Panc1 (cell line): Measurements from ENCODE around the gene BOK. TPM values are rescaled to one million over a fixed set of nuclear protein-coding genes. Genes with fewer than 3 reads are reported as not detected.
A peak's percentile ranks its signal among the peaks of the same experiment; 100 is the strongest.

Experiments used
- ATAC-seq: fragments of 200-7000 bp; cut with Tn5 transposase; 2 replicates; pipeline ENCODE4 v1.9.1; 2020; ENCODE audit warnings: mild to moderate bottlenecking, moderate library complexity
- BruUV-seq: library from RNA; stranded (reverse); fragments of 400-500 nt; replicated peaks from 2 replicates; lab custom pipeline; 2021; lab: Mats Ljungman, UMichigan
- CTCF ChIA-PET: fragments of 300-600 bp; sonication (Branson Sonifier 250); formaldehyde crosslinking; loops from one replicate; lab custom pipeline; 2022; ENCODE audit warnings: antibody characterized with exemption; lab: Charles Lee
- POLR2A ChIA-PET: fragments of 300-600 bp; sonication (Branson Sonifier 250); formaldehyde crosslinking; loops from one replicate; lab custom pipeline; 2022; ENCODE audit warnings: antibody characterized with exemption; lab: Charles Lee
- DNase-seq: peaks from one replicate; pipeline ENCODE4 v3.0.0-alpha.2; 2010; ENCODE audit warnings: low read depth, low spot score
- H3K27ac ChIP-seq: 2 replicates; pipeline ENCODE4 v1.5.1; 2011; ENCODE audit warnings: mild to moderate bottlenecking, low read length, inconsistent platforms
- H3K27me3 ChIP-seq: fragments of 200-500 bp; sonication (Bioruptor generic); 2 replicates; pipeline ENCODE4 v1.6.0; 2014; ENCODE audit warnings: low read length, inconsistent platforms; ENCODE audit not compliant: control insufficient read depth, insufficient read depth
- H3K36me3 ChIP-seq: fragments of 200-500 bp; sonication (Bioruptor generic); 2 replicates; pipeline ENCODE4 v1.5.1; 2014; ENCODE audit warnings: inconsistent platforms, mild to moderate bottlenecking, low read length, moderate library complexity; ENCODE audit not compliant: control insufficient read depth, insufficient read depth
- H3K4me1 ChIP-seq: 2 replicates; pipeline ENCODE4 v1.5.1; 2011; ENCODE audit warnings: inconsistent platforms, mild to moderate bottlenecking, low read length, moderate library complexity; ENCODE audit not compliant: control insufficient read depth, insufficient read depth
- H3K4me3 ChIP-seq, 2 experiments: 2 replicates each; pipeline ENCODE4 v1.5.1; 2011 to 2012; ENCODE audit warnings: low read depth in 2 of 2, low read length in 2 of 2, mild to moderate bottlenecking in 2 of 2, inconsistent platforms in 1 of 2, moderate library complexity in 1 of 2
- H3K9me3 ChIP-seq: fragments of 200-500 bp; sonication (Bioruptor generic); 2 replicates; pipeline ENCODE4 v1.5.1; 2014; ENCODE audit warnings: low read depth, mild to moderate bottlenecking, inconsistent platforms, low read length, moderate library complexity; ENCODE audit not compliant: control insufficient read depth, insufficient read depth
- CTCF ChIP-seq: fragments of 450-650 bp; IDR thresholded peaks from 2 replicates; pipeline ENCODE4 v1.5.1; 2017; ENCODE audit warnings: mild to moderate bottlenecking
- POLR2AphosphoS5 ChIP-seq: IDR thresholded peaks from 2 replicates; pipeline ENCODE4 v1.6.1; 2012; ENCODE audit warnings: mild to moderate bottlenecking, low read depth, low read length, moderate library complexity
- REST ChIP-seq, 2 experiments: IDR thresholded peaks; 2 replicates each; pipeline ENCODE4 v1.6.1; 2011 to 2012; ENCODE audit warnings: low read depth in 2 of 2, control low read depth in 1 of 2, low read length in 1 of 2, mild to moderate bottlenecking in 1 of 2, moderate library complexity in 1 of 2; ENCODE audit not compliant: insufficient read depth in 1 of 2
- SIN3A ChIP-seq: IDR thresholded peaks from 2 replicates; pipeline ENCODE4 v1.6.1; 2012; ENCODE audit warnings: low read depth, mild to moderate bottlenecking, low read length, moderate library complexity, borderline replicate concordance; ENCODE audit not compliant: insufficient read depth
- TCF7L2 ChIP-seq: IDR thresholded peaks from 2 replicates; pipeline ENCODE4 v1.6.1; 2011; ENCODE audit warnings: mild to moderate bottlenecking, low read depth, low read length, inconsistent platforms
- in situ Hi-C: cut with HindIII; loops from 2 replicates; pipeline ENCODE4 v1.10.0; 2016; ENCODE audit warnings: low sequenced_read_pairs, low pct_unique_long_range_greater_than_20kb
- intact Hi-C: fragments of 100-400 bp; cut with micrococcal nuclease; formaldehyde crosslinking; loops from one replicate; pipeline ENCODE4 v1.10.0; 2022; ENCODE audit not compliant: unreplicated experiment
- total RNA-seq: library from RNA; stranded (reverse); gene quantifications from one replicate; pipeline ENCODE4 v1.2.1, GENCODE V29; 2021; ENCODE audit not compliant: unreplicated experiment

The BOK gene
- total RNA-seq, 1 experiment from 2014 or later = 39.1 TPM

- TSS peak; percentile 79 for BruUV-seq
- peak overlapping the region; percentile 66 for H3K27ac ChIP-seq
Measured at GRCh38 chr2:241560162-241560882, 1.8 kb downstream of the BOK start.

More at GRCh38 chr2:241560162-241560882, 1.8 kb downstream of the BOK start:
- Histone ChIP-seq H3K36me3 (no peaks in the 10 kb centered on the region; the same call in 1 of the 2 replicates), H3K4me3 (peak overlapping the region; percentile 63 to 68), H3K9me3 (no peaks in the 10 kb centered on the region), H3K27me3 (no peaks in the 10 kb centered on the region), H3K4me1 (peaks cover 50% of the 10 kb centered on the region)
- ATAC-seq (no peak), DNase-seq (no peak)
- TF ChIP-seq SIN3A (no peak; the same call in 1 of the 2 replicates), TCF7L2 (no peak), POLR2AphosphoS5 (no peak), REST (IDR thresholded peaks at IDR 0.05; ENCODE audit: insufficient read depth in 1 of 2, low read depth in 2 of 2, low read length in 1 of 2) (no peak), CTCF (no peak)
- ChIA-PET CTCF (no interaction called here), POLR2A (no interaction called here)
- in situ Hi-C loops (no loop called here), intact Hi-C loops (no loop called here)
